ENCODE data around the gene TMEM209. TPM values are rescaled to one million over a fixed set of nuclear protein-coding genes. Genes with fewer than 3 reads are reported as not detected.
"Not testable (repeated sequence)": the region's sequence is repeated elsewhere in the genome, so short reads cannot be mapped to it uniquely, and the experiment has no call there.

Gene TMEM209
- total RNA-seq, 2 donors from 2014 or later: 39.9 to 47.0 TPM

DNA sequence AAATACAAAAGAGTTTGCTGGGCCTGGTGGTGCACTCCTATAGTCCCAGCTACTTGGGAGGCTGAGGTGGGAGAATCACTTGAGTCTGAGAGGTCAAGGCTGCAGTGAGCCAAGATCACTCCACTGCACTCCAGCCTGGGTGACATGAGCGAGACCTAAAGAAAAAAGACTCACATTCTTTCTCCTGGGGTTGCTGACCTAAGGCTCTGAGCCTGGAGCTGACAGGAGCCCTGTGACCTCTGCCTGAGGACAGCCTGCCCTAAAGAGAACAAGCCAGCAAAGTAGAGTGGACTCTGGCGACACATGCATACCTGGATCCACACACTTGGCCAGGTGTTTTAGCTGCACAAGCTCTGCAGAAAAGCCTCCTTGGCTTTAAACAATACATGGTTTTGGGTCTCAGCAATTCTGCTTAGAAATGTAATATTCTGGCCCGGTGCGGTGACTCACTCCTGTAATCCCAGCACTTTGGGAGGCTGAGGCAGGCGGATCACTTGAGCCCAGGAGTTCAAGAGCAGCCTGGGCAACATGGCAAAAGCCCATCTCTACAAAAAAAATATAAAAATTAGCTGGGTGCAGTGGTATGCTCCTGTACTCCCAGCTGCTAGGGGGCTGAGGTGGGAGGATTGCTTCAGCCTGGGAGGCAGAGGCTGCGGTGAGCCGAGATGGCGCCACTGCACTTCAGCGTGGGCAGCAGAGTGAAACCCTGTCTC, 58.4 kb downstream of the TMEM209 start:
- H3K9me3 Mint-ChIP-seq: no peaks in the 10 kb centered on the region
- H3K27ac Mint-ChIP-seq: no peak overlapping the region
- H3K36me3 Mint-ChIP-seq (ENCODE audit: low read depth): no peaks in the 10 kb centered on the region
- no peaks in the 10 kb centered on the region for H3K4me1 Mint-ChIP-seq
- H3K27me3 Mint-ChIP-seq: no peaks in the 10 kb centered on the region
- no peak for ATAC-seq (replicated peaks)
- no peak overlapping the region for H3K4me3 Mint-ChIP-seq

DNA sequence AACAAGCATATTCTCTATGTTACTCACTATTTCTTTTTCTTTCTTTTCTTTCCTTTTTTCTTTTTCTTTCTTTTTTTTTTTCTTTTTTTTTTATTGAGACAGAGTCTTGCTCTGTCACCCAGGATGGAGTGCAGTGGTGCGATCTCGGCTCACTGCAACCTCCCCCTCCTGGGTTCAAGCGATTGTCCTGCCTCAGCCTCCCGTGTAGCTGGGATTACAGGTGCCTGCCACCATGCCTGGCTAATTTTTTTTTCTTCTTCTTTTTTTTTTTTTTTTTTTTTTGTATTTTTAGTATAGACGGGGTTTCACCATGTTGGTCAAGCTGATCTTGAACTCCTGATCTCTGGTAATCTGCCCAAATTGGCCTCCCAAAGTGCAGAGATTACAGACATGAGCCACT, 59.1 kb downstream of the TMEM209 start:
- H3K36me3 Mint-ChIP-seq (ENCODE audit: low read depth); H3K27me3 Mint-ChIP-seq; H3K27ac Mint-ChIP-seq; H3K4me3 Mint-ChIP-seq; H3K9me3 Mint-ChIP-seq; ATAC-seq (replicated peaks); H3K4me1 Mint-ChIP-seq: not testable (repeated sequence)

DNA sequence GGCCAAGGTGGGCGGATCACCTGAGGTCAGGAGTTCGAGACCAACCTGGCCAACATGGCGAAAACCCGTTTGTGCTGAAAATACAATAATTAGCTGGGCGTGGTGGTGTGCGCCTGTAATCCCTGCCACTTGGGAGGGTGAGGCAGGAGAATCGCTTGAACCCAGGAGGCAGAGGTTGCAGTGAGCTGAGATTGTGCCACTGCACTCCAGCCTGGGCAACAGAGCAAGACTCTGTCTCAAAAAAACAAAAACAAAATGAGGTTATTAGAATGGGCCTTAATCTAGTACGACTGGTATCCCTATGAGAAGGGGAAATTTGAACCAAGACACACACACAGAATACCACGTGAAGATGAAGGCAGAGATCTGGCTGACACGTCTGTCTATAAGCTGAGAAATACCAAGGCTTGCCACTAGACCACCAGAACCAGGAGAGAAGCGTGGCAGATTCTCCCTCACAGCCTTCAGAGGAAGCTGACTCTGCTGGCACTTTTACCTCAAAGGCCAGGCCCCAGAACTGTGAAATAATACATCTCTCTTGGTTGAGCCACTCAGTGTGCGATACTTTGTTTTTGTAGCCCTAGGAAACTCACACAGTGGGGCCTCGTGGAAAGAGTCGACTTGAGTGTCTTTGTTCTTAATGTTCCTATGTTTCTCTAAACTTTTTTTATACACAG, 59.6 kb downstream of the TMEM209 start:
- no peaks in the 10 kb centered on the region for H3K36me3 Mint-ChIP-seq (ENCODE audit: low read depth)
- no peaks in the 10 kb centered on the region for H3K4me1 Mint-ChIP-seq
- no peak overlapping the region for H3K4me3 Mint-ChIP-seq
- no peak overlapping the region for H3K27ac Mint-ChIP-seq
- no peaks in the 10 kb centered on the region for H3K27me3 Mint-ChIP-seq
- no peak for ATAC-seq (replicated peaks)
- H3K9me3 Mint-ChIP-seq: no peaks in the 10 kb centered on the region

DNA sequence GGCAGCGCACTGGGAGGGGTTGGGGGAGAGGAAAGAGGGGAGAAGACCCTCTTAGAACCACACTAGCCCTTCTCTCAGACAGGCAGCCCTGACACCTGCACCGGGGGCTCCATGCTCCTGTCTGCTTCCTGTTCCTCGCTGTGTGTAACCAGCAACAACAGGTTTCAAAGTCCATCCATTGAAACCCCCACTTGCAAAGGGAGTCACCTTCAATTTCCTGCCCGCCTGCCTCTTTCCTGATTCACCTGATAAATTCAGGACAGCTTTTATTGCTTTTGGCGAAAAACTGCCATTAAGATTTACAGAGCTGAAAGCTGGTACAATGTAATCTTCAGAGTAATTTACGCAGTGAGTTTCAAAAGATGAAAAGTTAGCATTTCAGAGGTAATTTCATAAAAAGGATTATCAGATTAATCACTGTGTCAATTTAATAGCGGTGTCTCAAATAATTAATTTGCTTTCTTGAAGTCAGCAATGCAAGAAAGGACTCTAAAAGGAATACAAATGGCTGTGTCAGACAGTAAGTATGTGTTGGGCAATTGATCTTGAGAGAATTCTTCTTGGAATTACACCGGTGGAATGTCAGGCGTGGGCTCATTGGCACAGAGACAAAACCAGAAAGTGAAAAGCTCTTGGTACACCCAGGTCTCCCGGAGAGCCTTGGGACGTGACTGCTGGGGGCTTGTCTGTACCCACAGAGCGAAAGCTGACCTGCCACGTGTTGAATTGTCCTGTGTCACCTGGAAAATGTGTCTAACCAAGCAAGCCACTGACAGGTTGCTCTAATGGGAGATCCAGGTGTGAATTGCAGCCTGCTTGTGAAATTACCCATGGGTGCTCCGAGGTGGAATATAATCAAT, 60.7 kb downstream of the TMEM209 start:
- no peak for ATAC-seq (replicated peaks)
- no peak overlapping the region for H3K4me3 Mint-ChIP-seq
- no peaks in the 10 kb centered on the region for H3K9me3 Mint-ChIP-seq
- H3K36me3 Mint-ChIP-seq (ENCODE audit: low read depth): peaks cover 1% of the 10 kb centered on the region
- H3K27me3 Mint-ChIP-seq: no peaks in the 10 kb centered on the region
- H3K27ac Mint-ChIP-seq: no peak overlapping the region
- H3K4me1 Mint-ChIP-seq: no peaks in the 10 kb centered on the region

DNA sequence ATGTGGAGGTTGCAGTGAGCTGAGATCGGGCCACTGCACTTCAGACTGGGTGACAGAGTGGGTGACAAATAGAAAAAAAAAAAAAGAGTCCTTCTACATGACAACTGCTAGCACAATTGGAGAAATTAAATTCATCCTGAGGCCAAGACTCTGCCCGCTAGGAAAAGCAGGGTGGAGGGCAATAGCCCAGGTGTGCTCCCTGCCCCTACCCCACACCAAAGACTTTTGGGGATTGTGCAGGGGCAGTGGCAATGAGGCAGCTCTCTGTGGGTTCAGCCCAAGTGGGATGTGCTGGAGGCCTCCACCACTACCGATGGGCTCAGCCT, 61.3 kb downstream of the TMEM209 start:
- Mint-ChIP-seq H3K4me3 (no peak overlapping the region), H3K4me1 (no peaks in the 10 kb centered on the region), H3K36me3 (ENCODE audit: low read depth) (peaks cover 7% of the 10 kb centered on the region), H3K27ac (no peak overlapping the region), H3K27me3 (no peaks in the 10 kb centered on the region), H3K9me3 (no peaks in the 10 kb centered on the region)
- no peak for ATAC-seq (replicated peaks)

DNA sequence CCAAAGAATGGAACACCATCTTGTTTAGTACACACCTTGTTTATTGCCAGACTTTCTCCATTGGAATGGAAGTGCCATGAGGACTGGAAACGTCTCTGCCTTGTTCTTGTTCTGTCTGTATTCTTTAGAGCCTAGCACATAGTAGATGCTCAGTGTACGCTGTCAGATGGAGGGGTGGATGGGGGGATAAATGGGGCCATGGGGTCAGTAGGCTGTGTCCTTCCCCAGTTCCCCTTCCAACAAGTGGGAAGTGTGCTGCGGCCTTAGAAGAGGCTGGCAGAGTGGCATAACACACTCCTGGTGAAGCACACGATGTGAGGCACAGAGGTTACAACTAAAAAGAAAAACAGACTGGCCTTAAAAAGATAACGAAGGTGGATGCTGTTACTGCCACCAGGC, 61.9 kb downstream of the TMEM209 start:
- H3K36me3 Mint-ChIP-seq (ENCODE audit: low read depth): peaks cover 11% of the 10 kb centered on the region
- no peaks in the 10 kb centered on the region for H3K9me3 Mint-ChIP-seq
- no peak for ATAC-seq (replicated peaks)
- H3K27ac Mint-ChIP-seq: no peak overlapping the region
- H3K4me1 Mint-ChIP-seq: no peaks in the 10 kb centered on the region
- no peak overlapping the region for H3K4me3 Mint-ChIP-seq
- no peaks in the 10 kb centered on the region for H3K27me3 Mint-ChIP-seq

DNA sequence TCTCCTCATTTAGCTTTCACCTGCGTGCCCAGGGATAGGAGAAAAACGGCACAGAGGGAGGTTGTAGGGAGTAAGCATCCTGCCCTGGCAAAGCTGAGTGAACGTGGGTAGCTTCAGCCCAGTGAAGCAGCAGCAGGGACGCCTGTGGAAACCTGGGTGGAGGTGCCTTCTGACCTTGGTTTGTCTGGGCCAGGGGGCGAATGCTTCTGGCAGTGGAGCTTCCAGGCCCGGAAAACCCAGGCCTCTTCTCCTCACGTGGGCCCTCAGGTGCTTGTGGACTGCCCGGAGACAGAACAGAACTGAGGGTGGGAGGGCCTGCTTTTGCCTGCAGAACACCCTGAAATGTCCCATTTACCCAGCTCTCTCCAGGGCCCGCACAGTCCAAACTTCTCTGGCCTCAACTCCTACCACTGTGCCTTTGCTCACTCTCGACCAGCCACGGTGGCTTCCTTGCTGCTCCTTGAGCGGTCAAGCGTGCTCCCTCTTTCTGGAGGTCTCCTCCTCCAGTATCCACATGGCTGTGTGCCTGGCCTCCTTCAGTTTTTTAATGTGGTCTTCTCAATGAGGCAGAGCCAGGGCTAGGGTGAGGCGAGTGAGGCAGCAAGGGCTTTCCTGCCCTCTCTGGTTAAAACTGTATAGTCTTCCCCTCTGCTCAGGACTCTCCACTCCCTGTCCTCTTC, 62.4 kb downstream of the TMEM209 start:
- Mint-ChIP-seq H3K27me3 (no peaks in the 10 kb centered on the region), H3K4me3 (no peak overlapping the region), H3K4me1 (no peaks in the 10 kb centered on the region), H3K36me3 (ENCODE audit: low read depth) (peaks cover 11% of the 10 kb centered on the region), H3K9me3 (no peaks in the 10 kb centered on the region), H3K27ac (no peak overlapping the region)
- no peak for ATAC-seq (replicated peaks)

DNA sequence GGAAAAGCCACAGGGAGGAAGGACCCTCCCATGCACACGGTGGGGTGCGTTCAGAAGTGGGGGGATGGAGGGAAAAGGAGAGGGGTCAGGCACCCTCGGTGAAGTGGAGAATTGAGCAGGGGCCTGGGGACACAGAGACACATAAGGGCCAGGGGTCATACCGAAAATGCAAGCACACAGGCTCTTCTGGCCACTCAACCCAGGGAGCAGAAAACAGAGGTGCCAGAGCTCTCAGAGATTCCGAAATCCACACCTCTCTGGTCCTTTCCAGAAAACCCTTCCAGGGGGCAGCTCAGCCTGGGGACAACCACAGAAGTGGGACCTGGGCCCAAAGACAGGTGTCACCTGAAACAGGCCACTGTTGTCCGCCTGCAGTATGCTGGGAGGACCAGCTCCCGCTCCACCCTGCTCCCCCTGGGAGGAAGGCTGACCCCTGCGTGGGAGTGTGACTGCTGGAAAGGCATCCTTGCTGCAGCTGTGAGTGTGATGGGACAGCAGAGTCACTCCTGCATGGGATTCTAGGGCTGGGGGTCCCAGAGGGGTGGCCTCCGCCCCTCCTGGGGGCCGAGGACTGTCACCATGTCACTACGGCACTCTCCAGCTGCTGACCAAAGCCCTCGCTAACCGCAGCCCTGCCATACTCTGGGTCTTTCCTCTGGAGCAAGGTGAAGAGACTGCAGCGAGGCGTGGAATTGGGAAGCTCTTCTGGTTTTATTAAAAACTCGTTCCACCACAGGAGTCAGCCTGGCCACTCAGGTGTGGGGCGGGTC, 63.1 kb downstream of the TMEM209 start:
- no peaks in the 10 kb centered on the region for H3K27me3 Mint-ChIP-seq
- no peak for ATAC-seq (replicated peaks)
- H3K27ac Mint-ChIP-seq: peak overlapping the region; percentile 74
- H3K9me3 Mint-ChIP-seq: no peaks in the 10 kb centered on the region
- no peaks in the 10 kb centered on the region for H3K4me1 Mint-ChIP-seq
- peaks cover 11% of the 10 kb centered on the region for H3K36me3 Mint-ChIP-seq (ENCODE audit: low read depth)
- H3K4me3 Mint-ChIP-seq: peak overlapping the region; percentile 56

DNA sequence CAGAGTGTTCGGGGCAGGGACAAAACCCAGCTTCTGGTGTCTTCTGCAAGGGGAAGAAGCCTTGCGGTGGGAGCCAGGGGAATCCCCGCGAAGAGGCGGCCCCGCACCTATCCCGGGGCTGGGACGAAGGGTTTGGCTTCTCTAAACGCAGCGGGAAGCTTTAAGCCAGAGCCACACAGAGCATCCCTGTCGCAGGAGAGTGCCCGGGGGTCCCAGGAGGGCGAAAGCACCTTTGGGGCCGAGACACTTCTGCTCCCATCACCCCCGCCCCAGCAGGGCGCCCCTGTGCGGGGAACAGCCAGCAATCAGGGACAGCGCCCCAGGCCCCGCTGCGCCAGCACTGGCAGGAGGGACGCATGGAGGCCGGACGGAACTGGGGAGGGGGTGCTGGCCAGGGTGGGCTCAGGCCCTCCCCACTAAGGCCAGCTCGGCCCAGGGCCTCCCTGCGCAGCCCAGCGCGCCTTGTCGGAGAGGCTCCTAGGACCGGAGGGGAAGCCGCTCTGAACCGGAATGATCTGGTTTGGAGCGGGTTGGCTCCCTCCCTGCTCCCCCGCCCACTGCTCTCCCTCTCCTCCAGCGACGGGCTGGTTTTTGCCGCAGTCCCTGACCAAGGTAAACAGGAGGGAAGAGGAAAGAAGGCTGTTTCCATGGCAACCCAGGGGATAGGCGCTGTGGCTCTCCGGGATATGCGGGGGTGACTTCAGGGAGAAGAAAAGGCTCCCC, 63.9 kb downstream of the TMEM209 start:
- Mint-ChIP-seq H3K36me3 (ENCODE audit: low read depth) (peaks cover 12% of the 10 kb centered on the region), H3K27me3 (no peaks in the 10 kb centered on the region), H3K4me3 (peak overlapping the region; percentile 56), H3K9me3 (no peaks in the 10 kb centered on the region), H3K27ac (peak overlapping the region; percentile 74), H3K4me1 (peaks cover 4% of the 10 kb centered on the region)
- ATAC-seq (replicated peaks): peak; percentile 76

DNA sequence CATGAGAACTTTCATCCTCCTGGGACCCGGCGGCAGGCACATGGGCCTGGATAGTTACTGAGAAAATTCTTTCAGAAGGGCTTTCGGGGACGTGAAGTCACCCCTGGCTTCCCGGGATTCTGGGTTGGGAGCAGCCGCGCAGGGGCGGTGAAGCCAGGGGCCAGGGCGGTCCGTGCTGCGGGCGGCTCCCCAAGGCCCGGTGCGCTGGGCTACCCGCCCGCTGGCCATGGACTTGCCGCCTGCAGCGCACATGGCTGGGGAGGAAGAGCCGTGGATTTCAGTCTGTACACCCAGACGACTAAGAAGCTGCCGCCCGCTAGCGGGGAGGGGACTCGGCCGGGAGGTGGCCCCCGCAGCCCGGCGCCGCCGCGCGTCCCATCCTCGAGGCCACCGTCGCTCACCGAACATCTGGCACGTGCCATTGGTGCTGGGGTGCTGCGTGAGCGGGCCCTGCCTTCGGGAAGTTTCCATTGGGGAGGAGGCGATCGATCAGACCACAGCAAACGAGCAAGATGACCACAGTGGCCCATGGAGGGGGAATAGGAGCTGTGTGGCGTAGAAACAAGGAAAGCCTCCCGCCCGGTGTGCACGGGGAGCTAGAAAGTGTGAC, 64.5 kb downstream of the TMEM209 start:
- H3K4me1 Mint-ChIP-seq: peaks cover 10% of the 10 kb centered on the region
- peak overlapping the region; percentile 56 for H3K4me3 Mint-ChIP-seq
- no peaks in the 10 kb centered on the region for H3K27me3 Mint-ChIP-seq
- no peak for ATAC-seq (replicated peaks)
- H3K27ac Mint-ChIP-seq: peak overlapping the region; percentile 74
- peaks cover 19% of the 10 kb centered on the region for H3K36me3 Mint-ChIP-seq (ENCODE audit: low read depth)
- H3K9me3 Mint-ChIP-seq: no peaks in the 10 kb centered on the region

DNA sequence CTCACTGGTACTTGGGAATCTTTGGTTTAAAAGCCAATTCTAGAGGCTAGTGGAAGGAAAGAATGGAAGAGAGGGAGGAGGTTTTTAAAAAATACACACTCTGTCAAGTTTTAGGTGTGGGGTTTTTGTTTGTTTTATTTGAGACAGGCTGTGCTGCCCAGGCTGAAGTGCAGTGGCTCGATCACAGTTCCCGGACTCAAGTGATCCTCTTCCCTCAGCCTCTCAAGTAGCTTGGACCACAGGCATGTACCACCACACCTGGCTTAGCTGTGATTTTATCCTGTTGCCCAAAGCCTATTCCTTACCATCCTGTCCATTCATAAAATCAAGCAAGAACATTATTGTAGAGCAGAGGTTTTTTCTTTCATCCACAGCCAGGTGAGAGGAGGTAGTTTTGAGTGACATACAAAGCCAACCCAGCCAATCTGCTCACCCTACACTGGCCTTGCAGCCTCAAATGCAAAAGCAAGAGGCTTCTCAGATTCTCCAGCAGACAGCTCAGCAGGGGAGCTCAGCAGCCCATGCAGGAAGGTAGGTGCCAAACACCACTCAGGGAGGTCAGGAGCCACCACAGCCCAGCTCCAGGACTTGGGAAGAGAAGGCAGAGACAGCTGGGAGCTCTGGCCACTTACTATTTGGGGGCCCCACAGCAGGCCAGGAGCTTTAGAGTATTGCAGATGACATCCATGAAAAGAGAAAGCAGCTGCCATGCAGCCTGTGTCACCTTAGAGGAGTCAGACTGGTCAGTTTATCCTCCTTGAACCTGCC, 65.8 kb downstream of the TMEM209 start:
- H3K4me1 Mint-ChIP-seq: peaks cover 13% of the 10 kb centered on the region
- no peaks in the 10 kb centered on the region for H3K27me3 Mint-ChIP-seq
- no peak for ATAC-seq (replicated peaks)
- peaks cover 27% of the 10 kb centered on the region for H3K36me3 Mint-ChIP-seq (ENCODE audit: low read depth)
- H3K9me3 Mint-ChIP-seq: no peaks in the 10 kb centered on the region
- H3K4me3 Mint-ChIP-seq: no peak overlapping the region
- no peak overlapping the region for H3K27ac Mint-ChIP-seq

DNA sequence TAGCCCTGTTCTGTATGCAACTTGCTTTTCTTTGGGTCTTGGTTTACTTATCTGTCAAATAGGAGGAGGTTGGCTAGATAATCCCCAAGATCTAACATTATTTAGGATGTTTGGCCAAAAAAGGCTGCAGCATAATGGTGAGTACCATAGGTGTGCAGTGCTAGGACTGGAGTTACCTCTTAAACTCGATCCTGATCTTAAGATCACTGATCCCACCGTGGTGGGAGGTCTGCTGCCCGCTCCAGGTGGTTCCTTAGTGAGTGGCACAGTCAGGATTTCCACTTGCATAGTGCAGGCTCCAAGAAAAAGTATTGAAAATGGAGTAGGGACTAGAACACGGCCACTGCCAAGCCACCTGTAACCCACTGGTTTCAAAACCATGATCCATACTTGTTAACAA, 68.0 kb downstream of the TMEM209 start:
- no peak overlapping the region for H3K27ac Mint-ChIP-seq
- no peak overlapping the region for H3K4me3 Mint-ChIP-seq
- H3K27me3 Mint-ChIP-seq: no peaks in the 10 kb centered on the region
- no peak for ATAC-seq (replicated peaks)
- H3K9me3 Mint-ChIP-seq: no peaks in the 10 kb centered on the region
- H3K36me3 Mint-ChIP-seq (ENCODE audit: low read depth): peaks cover 44% of the 10 kb centered on the region
- peaks cover 13% of the 10 kb centered on the region for H3K4me1 Mint-ChIP-seq
